ENCODE results near the gene RER1.

DNA sequence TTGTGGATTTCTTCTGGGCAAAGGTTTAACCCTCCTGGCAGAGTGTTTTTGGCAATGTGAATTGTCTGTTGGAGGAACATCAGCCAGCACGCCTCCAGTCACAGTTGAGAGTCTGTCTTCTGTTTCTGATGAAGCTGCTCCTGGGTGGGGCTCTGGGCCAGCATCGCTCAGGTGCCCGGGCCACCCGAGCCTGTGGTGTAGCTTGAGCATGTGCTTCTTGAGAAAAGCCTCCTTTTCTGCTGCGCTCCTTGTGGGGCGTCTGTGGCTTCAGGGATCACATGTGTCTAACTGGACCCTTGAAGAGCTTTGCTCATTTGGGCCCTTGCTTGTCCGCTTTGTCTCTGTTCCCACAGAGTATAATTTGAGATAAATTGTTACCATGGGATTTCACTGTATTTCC lies 7.2 kb downstream of the RER1 start:
- TF ChIP-seq POLR2A (IDR thresholded peaks at IDR 0.05; ENCODE audit: low read length) (no peak), GATA1 (IDR thresholded peaks at IDR 0.05; ENCODE audit: low read depth, low read length) (no peak)

Measured in erythroblast (primary cell).